ENCODE measurements around the gene SLC6A6.
A peak's percentile ranks its signal among the peaks of the same experiment; 100 is the strongest.

Gene SLC6A6

GRCh38 chr3:14368146-14368545 is 34.3 kb upstream of the SLC6A6 start:
- Histone ChIP-seq H3K4me3 (ENCODE audit: insufficient read length, low read depth) (no peak overlapping the region), H3K9me3 (ENCODE audit: insufficient read depth, low read length) (no peaks in the 10 kb centered on the region), H3K27me3 (ENCODE audit: insufficient read depth, insufficient read length) (no peaks in the 10 kb centered on the region), H3K36me3 (ENCODE audit: insufficient read depth, insufficient read length, low read length) (no peaks in the 10 kb centered on the region), H3K9ac (ENCODE audit: insufficient read length, low read depth) (no peak overlapping the region), H3K4me1 (ENCODE audit: insufficient read depth, insufficient read length) (peaks cover 29% of the 10 kb centered on the region)
- TF ChIP-seq ZNF274 (IDR thresholded peaks at IDR 0.05; ENCODE audit: low read depth, low read length) (no peak), YY1 (IDR thresholded peaks at IDR 0.05; ENCODE audit: insufficient read depth, insufficient read length) (no peak), SUZ12 (IDR thresholded peaks at IDR 0.05; ENCODE audit: extremely low read depth, insufficient read depth, insufficient read length) (no peak)
- DNase-seq (ENCODE audit: low read depth, low spot score): no peak

DNA sequence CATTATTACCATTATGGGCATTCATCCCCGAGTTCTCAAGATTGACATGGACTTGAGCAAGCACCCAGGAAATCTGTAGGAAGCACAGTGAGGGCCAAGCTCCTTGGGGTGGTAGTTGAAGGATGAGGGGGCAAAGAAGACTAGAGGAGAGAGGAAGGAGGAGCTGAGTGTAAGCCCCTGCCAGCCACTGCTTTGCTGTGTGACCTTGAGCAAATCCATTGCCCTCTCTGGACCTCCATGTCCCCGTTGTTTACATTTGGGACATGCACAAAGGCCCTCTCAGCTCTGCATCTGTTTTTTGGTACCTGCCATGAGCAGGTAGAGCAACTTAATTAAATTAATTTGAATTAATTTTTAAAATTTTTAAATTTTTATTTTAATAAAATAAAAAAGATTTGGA is 33.5 kb upstream of the SLC6A6 start:
- Histone ChIP-seq H3K9ac (ENCODE audit: insufficient read length, low read depth) (no peak overlapping the region), H3K4me3 (ENCODE audit: insufficient read length, low read depth) (no peak overlapping the region), H3K4me1 (ENCODE audit: insufficient read depth, insufficient read length) (peaks cover 34% of the 10 kb centered on the region), H3K27me3 (ENCODE audit: insufficient read depth, insufficient read length) (no peaks in the 10 kb centered on the region), H3K9me3 (ENCODE audit: insufficient read depth, low read length) (no peaks in the 10 kb centered on the region), H3K36me3 (ENCODE audit: insufficient read depth, insufficient read length, low read length) (no peaks in the 10 kb centered on the region)
- DNase-seq (ENCODE audit: low read depth, low spot score): no peak
- TF ChIP-seq SUZ12 (IDR thresholded peaks at IDR 0.05; ENCODE audit: extremely low read depth, insufficient read depth, insufficient read length) (no peak), YY1 (IDR thresholded peaks at IDR 0.05; ENCODE audit: insufficient read depth, insufficient read length) (no peak), ZNF274 (IDR thresholded peaks at IDR 0.05; ENCODE audit: low read depth, low read length) (no peak)

- H3K27me3 ChIP-seq (ENCODE audit: insufficient read depth, insufficient read length): no peaks in the 10 kb centered on the region
- no peak overlapping the region for H3K4me3 ChIP-seq (ENCODE audit: insufficient read length, low read depth)
- H3K4me1 ChIP-seq (ENCODE audit: insufficient read depth, insufficient read length): peaks cover 42% of the 10 kb centered on the region
- peak; percentile 38 for DNase-seq (ENCODE audit: low read depth, low spot score)
- H3K9me3 ChIP-seq (ENCODE audit: insufficient read depth, low read length): no peaks in the 10 kb centered on the region
- no peaks in the 10 kb centered on the region for H3K36me3 ChIP-seq (ENCODE audit: insufficient read depth, insufficient read length, low read length)
- peak overlapping the region; percentile 23 for H3K9ac ChIP-seq (ENCODE audit: insufficient read length, low read depth)
- TF ChIP-seq SUZ12 (IDR thresholded peaks at IDR 0.05; ENCODE audit: extremely low read depth, insufficient read depth, insufficient read length): no peak
- TF ChIP-seq YY1 (IDR thresholded peaks at IDR 0.05; ENCODE audit: insufficient read depth, insufficient read length): no peak
- no peak for TF ChIP-seq ZNF274 (IDR thresholded peaks at IDR 0.05; ENCODE audit: low read depth, low read length)
Observed at GRCh38 chr3:14369675-14370669, 32.4 kb upstream of the SLC6A6 start.

- no peak overlapping the region for H3K4me3 ChIP-seq (ENCODE audit: insufficient read length, low read depth)
- H3K9me3 ChIP-seq (ENCODE audit: insufficient read depth, low read length): no peaks in the 10 kb centered on the region
- TF ChIP-seq ZNF274 (IDR thresholded peaks at IDR 0.05; ENCODE audit: low read depth, low read length) (no peak), SUZ12 (IDR thresholded peaks at IDR 0.05; ENCODE audit: extremely low read depth, insufficient read depth, insufficient read length) (no peak), YY1 (IDR thresholded peaks at IDR 0.05; ENCODE audit: insufficient read depth, insufficient read length) (no peak)
Observed at GRCh38 chr3:14370720-14371572, 31.5 kb upstream of the SLC6A6 start.

DNA sequence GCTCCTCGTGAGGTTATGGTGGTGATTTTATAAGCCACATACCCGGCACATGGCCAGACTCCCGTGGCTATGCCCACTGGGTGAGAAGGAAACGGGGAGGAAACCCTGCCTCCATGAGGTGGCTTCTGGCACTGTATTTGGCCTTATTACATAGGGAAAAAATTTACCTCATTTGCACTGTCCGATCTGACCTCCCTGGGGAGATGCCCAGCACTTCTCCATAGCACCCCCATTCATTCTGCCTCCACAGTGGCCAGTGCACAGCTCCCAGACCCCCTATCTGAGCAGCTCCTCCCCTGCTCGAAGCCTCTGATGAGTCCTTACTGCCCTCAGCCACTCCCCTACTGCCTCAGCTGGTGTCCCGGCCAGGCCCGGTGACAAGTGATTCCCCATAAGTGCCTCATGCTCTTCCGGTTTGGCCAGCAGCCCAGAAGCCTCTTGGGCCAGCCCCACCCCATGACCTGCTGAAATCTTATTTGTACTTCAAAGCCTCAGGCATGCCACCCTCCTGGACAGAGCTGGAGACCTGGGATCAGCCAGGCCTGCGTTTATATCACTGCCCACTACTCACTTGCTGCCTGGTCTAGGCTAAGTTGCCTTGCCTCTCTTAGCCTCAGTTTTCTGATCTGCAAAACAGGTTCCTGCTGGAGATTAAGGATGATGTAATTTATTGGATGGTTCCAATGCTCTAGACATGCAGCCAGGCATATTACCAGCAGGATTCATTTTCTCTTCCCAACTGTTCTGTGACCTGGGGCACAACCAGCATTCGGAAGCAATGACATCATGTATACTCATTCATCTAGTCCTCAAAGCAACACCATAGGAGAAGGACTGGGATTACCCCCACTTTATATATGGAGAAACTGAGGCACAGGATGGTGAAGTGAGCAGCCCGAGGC is 30.6 kb upstream of the SLC6A6 start:
- Histone ChIP-seq H3K9ac (ENCODE audit: insufficient read length, low read depth) (no peak overlapping the region), H3K27me3 (ENCODE audit: insufficient read depth, insufficient read length) (no peaks in the 10 kb centered on the region), H3K36me3 (ENCODE audit: insufficient read depth, insufficient read length, low read length) (no peaks in the 10 kb centered on the region), H3K9me3 (ENCODE audit: insufficient read depth, low read length) (no peaks in the 10 kb centered on the region), H3K4me1 (ENCODE audit: insufficient read depth, insufficient read length) (peaks cover 41% of the 10 kb centered on the region), H3K4me3 (ENCODE audit: insufficient read length, low read depth) (no peak overlapping the region)
- DNase-seq (ENCODE audit: low read depth, low spot score): no peak
- no peak for TF ChIP-seq SUZ12 (IDR thresholded peaks at IDR 0.05; ENCODE audit: extremely low read depth, insufficient read depth, insufficient read length)
- no peak for TF ChIP-seq YY1 (IDR thresholded peaks at IDR 0.05; ENCODE audit: insufficient read depth, insufficient read length)
- TF ChIP-seq ZNF274 (IDR thresholded peaks at IDR 0.05; ENCODE audit: low read depth, low read length): no peak

More at GRCh38 chr3:14370720-14371572, 31.5 kb upstream of the SLC6A6 start:
- Histone ChIP-seq H3K36me3 (ENCODE audit: insufficient read depth, insufficient read length, low read length) (no peaks in the 10 kb centered on the region), H3K9ac (ENCODE audit: insufficient read length, low read depth) (peak overlapping the region; percentile 23), H3K4me1 (ENCODE audit: insufficient read depth, insufficient read length) (peaks cover 42% of the 10 kb centered on the region), H3K27me3 (ENCODE audit: insufficient read depth, insufficient read length) (no peaks in the 10 kb centered on the region)
- DNase-seq (ENCODE audit: low read depth, low spot score): no peak

GRCh38 chr3:14372587-14372986 is 29.8 kb upstream of the SLC6A6 start:
- H3K9me3 ChIP-seq (ENCODE audit: insufficient read depth, low read length): no peaks in the 10 kb centered on the region
- no peaks in the 10 kb centered on the region for H3K36me3 ChIP-seq (ENCODE audit: insufficient read depth, insufficient read length, low read length)
- TF ChIP-seq ZNF274 (IDR thresholded peaks at IDR 0.05; ENCODE audit: low read depth, low read length) (no peak), SUZ12 (IDR thresholded peaks at IDR 0.05; ENCODE audit: extremely low read depth, insufficient read depth, insufficient read length) (no peak), YY1 (IDR thresholded peaks at IDR 0.05; ENCODE audit: insufficient read depth, insufficient read length) (no peak)
- H3K9ac ChIP-seq (ENCODE audit: insufficient read length, low read depth): no peak overlapping the region
- no peak overlapping the region for H3K4me3 ChIP-seq (ENCODE audit: insufficient read length, low read depth)
- peaks cover 36% of the 10 kb centered on the region for H3K4me1 ChIP-seq (ENCODE audit: insufficient read depth, insufficient read length)
- H3K27me3 ChIP-seq (ENCODE audit: insufficient read depth, insufficient read length): no peaks in the 10 kb centered on the region
- no peak for DNase-seq (ENCODE audit: low read depth, low spot score)
